ENCODE results near the gene ZNF44.

The ZNF44 gene

DNA sequence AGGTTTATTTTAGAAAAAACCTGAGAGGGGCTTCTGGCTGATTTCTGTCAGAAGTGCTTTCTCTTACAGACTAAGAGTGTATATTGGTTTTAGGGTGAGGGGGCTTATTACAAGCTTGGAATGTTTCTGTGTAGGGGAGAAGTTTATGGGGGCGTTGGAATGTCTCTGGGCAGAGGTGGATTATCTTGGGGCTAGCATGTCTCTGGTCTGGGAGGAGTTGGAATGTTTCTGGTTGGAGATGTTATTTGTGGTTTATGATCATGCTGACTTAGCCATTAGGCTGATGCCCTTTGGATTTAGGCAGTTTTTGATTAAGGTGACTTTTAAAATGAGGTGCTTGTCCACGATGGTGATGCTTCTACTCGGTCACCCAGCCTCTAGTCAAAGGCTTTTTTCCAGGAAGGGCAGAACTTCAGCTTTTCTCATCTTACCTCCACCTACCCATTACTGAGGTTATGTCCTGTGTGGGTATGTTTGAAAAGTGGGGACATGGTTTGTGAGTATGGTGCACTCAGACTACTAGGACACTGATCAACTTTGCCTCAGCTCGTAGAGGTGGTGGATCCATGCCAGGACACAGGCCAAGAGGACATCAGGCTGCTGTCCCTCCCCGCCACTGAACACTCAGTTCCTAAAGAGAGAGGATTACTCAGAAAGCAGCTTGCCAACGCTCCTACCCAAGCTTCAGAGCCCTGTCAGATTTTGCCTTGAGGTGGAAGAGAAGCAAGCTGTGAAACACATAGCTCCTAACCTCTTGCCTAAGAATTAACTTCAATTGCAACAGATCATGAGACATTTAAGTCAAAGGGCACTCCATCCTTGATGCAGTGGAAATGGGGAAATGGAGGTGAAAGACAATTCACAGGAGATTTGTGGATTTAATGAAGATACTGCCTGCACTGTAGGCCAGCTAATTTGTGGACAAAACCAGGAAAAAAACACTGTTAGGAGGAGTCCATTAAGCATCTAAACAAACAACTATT is 63.6 kb downstream of the ZNF44 start:
- Mint-ChIP-seq H3K36me3 (ENCODE audit: low read depth) (peaks cover 39% of the 10 kb centered on the region), H3K9me3 (peaks cover 5% of the 10 kb centered on the region)
- ATAC-seq, result no peak

DNA sequence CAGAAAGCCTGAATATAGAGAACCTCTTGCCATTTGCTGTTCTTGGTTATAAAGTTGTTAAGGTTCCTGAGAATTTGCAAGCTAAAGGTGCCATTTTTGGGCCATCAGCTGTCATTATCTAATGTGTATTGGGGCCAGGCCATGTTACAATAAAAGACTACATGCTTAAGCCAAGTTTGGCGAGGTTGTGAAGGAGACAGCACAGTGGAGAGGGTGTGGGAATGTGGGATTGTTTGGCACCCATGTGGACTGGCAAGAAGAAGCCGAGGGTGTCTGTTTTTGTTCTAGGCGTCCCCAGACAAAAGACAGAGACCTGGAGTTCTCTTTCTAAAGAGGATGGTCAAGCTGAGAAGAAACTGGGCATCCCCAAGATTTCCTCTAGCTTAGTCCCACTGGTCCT is 64.7 kb downstream of the ZNF44 start:
- H3K4me3 Mint-ChIP-seq, result no peak overlapping the region
- ATAC-seq, result no peak
- DNase-seq, result no peak
- peaks cover 4% of the 10 kb centered on the region for H3K9me3 Mint-ChIP-seq
- H3K36me3 Mint-ChIP-seq (ENCODE audit: low read depth), result peaks cover 35% of the 10 kb centered on the region
- H3K27me3 Mint-ChIP-seq, result no peaks in the 10 kb centered on the region
- no peaks in the 10 kb centered on the region for H3K4me1 Mint-ChIP-seq
- H3K27ac Mint-ChIP-seq, result no peak overlapping the region

More for the DNA sequence above, 63.6 kb downstream of the ZNF44 start:
- DNase-seq, result no peak
- no peak overlapping the region for H3K27ac Mint-ChIP-seq
- no peaks in the 10 kb centered on the region for H3K27me3 Mint-ChIP-seq
- no peak overlapping the region for H3K4me3 Mint-ChIP-seq
- no peaks in the 10 kb centered on the region for H3K4me1 Mint-ChIP-seq

DNA sequence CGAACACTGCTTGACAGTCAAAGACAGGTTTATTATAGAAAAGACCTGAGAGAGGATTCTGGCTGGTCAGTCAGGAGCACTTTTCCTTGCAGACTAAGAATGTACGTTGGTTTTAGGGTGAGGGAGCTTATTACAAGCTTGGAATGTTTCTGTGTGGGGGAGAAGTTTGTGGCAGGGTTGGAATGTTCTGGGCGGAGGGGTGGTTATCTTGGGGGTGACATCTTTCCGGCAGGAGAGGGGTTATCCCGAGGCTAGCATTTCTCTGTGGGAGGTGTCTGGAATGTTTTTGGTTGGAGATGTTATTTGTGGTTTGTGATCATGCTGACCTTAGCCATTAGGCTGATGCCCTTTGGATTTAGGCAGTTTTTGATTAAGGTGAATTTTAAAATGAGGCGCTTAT is 70.0 kb downstream of the ZNF44 start:
- Mint-ChIP-seq H3K4me3 (no peak overlapping the region), H3K27ac (no peak overlapping the region), H3K4me1 (no peaks in the 10 kb centered on the region), H3K9me3 (no peaks in the 10 kb centered on the region), H3K36me3 (ENCODE audit: low read depth) (peaks cover 10% of the 10 kb centered on the region), H3K27me3 (no peaks in the 10 kb centered on the region)
- no peak for ATAC-seq
- DNase-seq, result no peak

DNA sequence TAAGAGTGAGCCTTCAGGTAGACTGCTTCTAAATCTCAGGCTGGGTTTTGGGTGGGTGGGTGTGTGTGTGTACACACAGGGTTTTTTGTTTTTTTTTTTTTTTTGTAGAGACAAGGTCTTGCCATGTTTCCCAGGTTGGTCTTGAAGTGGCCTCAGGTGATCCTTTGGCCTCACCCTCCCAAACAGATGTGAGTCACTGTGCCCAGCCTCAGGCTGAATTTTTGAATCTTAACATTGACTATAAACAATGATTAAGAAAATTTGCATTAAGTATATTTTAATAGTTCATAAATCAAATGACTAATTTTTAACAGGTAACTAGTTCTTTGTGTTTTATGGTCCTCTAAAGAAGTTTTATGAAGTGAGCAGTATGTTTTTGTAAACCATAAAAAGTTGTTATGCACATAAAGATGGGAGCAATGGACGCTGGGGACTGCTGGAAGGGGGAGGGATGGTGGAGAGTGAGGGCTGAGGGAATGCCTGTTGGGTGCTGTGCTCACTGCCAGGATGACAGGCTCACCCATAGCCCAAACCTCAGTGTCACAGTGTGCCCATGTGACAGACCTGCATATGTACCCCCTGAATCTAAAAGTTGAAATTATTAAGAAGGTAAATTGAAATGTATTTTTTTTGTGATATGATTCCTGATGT is 71.6 kb downstream of the ZNF44 start:
- ATAC-seq, result no peak

More for the DNA sequence above, 71.6 kb downstream of the ZNF44 start:
- Mint-ChIP-seq H3K36me3 (ENCODE audit: low read depth) (peaks cover 16% of the 10 kb centered on the region), H3K9me3 (peaks cover 10% of the 10 kb centered on the region), H3K4me1 (no peaks in the 10 kb centered on the region), H3K27ac (no peak overlapping the region), H3K4me3 (no peak overlapping the region), H3K27me3 (no peaks in the 10 kb centered on the region)
- DNase-seq, result no peak

All from activated naive CD8-positive, alpha-beta T cell treated with anti-CD3 and anti-CD28 coated beads, Interleukin-2, amount 50 U/mL, for 24 hours (primary cell).